Activated CD4-positive, alpha-beta memory T cell treated with anti-CD3 and anti-CD28 coated beads for 36 hours (primary cell): ENCODE measurements around the gene KIF17. TPM values are rescaled to one million over a fixed set of nuclear protein-coding genes. Genes with fewer than 3 reads are reported as not detected.

Source experiments
- CTCF ChIA-PET: fragments of 350-600 bp; sonication (Branson Sonifier 250); formaldehyde crosslinking; loops from one replicate; lab custom pipeline; 2021; ENCODE audit warnings: antibody characterized with exemption, inconsistent platforms; lab: Charles Lee
- POLR2A ChIA-PET: fragments of 350-600 bp; sonication (Branson Sonifier 250); formaldehyde crosslinking; loops from one replicate; lab custom pipeline; 2021; ENCODE audit warnings: antibody characterized with exemption; lab: Charles Lee
- DNase-seq: peaks from one replicate; pipeline ENCODE4 v3.0.0-alpha.2; 2020
- H3K27ac Mint-ChIP-seq: one replicate; pipeline ENCODE4 v1.8.0; 2021; ENCODE audit warnings: mixed read lengths
- H3K27me3 Mint-ChIP-seq: one replicate; pipeline ENCODE4 v1.8.0; 2021; ENCODE audit warnings: mixed read lengths
- H3K36me3 Mint-ChIP-seq: one replicate; pipeline ENCODE4 v1.8.0; 2021; ENCODE audit warnings: mixed read lengths
- H3K4me1 Mint-ChIP-seq: one replicate; pipeline ENCODE4 v1.8.0; 2021; ENCODE audit warnings: low read depth, mixed read lengths
- H3K4me3 Mint-ChIP-seq: one replicate; pipeline ENCODE4 v1.8.0; 2021; ENCODE audit warnings: mild to moderate bottlenecking, mixed read lengths
- H3K9me3 Mint-ChIP-seq: one replicate; pipeline ENCODE4 v1.8.0; 2021; ENCODE audit warnings: mixed read lengths
- intact Hi-C: fragments of 100-400 bp; cut with micrococcal nuclease; formaldehyde crosslinking; loops from one replicate; pipeline ENCODE4 v1.15.1; 2023
- total RNA-seq, 2 experiments: library from RNA; stranded (reverse); gene quantifications; one replicate each; pipeline ENCODE4 v1.2.3, GENCODE V29; 2021

The KIF17 gene
- total RNA-seq, 2 experiments from 2014 or later: not detected

DNA sequence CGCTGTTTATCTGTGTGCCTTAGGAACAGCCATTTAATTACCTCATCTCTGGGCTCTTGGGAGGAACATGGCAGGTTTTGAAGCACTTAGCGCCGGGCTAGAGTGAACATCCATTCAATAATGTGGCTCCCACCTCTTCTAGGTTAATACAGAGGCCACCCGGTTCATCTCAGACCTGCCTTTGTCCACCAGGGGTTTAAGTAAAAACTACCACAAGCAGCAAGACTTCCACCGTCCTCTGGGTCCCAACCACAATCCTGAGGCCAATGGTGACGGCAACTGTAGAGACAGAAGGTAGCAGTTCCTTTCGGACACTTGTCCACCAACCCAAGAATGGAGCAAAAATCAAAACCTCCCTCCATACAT, 55.7 kb downstream of the KIF17 start:
- Mint-ChIP-seq H3K27me3 (no peaks in the 10 kb centered on the region), H3K4me3 (peak overlapping the region; percentile 100), H3K9me3 (no peaks in the 10 kb centered on the region), H3K4me1 (peaks cover 43% of the 10 kb centered on the region), H3K36me3 (peaks cover 24% of the 10 kb centered on the region), H3K27ac (peak overlapping the region; percentile 98)
- intact Hi-C loops: loop anchor here (5.0 kb wide), 2 partner anchors 70 to 630 kb away; partner anchors contain the start of genes ECE1 and SH2D5
- POLR2A ChIA-PET: no interaction called here
- CTCF ChIA-PET: interaction anchor here (0.7 to 2.0 kb wide), 5 partner anchors 11 to 533 kb away, joined by 3 to 4 read pairs (median 4); no protein-coding TSS in a partner anchor
- no peak for DNase-seq

DNA sequence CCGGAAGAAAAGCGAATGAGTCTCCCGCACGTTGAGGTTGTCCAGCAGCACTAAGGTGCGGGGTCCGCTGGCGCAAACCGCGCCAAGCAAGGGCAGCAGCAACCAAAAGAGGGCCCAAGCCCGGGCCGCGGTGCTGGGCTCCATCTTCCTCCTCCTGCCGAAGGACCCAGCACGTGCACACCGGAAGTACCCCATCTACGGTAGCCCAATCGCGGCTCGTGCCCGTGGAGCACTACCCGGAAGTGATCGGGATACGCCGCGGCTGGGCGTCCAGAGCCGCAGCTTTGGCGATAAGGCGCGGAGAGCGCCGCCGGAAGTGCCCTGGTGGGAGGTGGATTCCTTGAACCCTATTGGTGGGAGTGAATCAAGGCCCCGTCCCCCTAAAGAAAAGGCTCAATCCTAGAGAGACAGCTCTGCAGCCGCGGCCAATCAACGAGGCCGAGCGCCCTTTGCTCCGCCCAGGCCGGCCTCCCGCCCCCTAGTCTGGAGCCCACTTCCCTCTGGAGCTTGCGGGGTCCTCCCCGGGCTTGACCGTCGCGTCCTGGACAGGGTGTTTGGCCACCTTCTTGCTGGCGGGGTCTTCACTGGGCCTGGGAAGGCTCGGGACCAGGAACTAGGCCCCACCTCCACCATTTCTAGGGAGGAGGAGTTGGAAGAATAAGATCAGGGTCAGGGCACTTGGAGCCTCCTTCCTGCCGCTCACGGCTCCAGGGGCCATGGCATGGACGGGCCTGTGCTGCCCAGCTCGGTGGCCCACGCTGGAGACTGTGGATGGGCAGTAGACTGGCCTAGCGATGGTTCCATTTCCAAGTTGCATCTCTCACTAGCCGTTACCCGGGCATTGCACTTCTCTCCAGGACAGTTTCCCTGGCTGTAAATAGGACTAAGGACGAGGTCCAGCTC, 56.3 kb downstream of the KIF17 start, which contains the start of gene DDOST:
Gene DDOST, minus strand, starts transcription at position 163 of the 903 bp plus-strand sequence. Its CDS starts 19 bp downstream, at position 144.
- Mint-ChIP-seq H3K27me3 (no peaks in the 10 kb centered on the region), H3K4me1 (peaks cover 46% of the 10 kb centered on the region), H3K36me3 (peaks cover 28% of the 10 kb centered on the region), H3K4me3 (peak within 1 kb of the TSS; percentile 100), H3K9me3 (no peaks in the 10 kb centered on the region), H3K27ac (peak within 1 kb of the TSS; percentile 98)
- intact Hi-C loops: loop anchor here (2.0 to 5.0 kb wide), 3 partner anchors 71 to 631 kb away; partner anchors contain the start of genes ECE1, HP1BP3 and SH2D5
- ChIA-PET CTCF (interaction anchor here (0.7 to 2.0 kb wide), 10 partner anchors 10 to 534 kb away, joined by 3 to 14 read pairs (median 4); partner anchors contain the start of gene PINK1), POLR2A (no interaction called here)
- peak; percentile 98 for DNase-seq

DNA sequence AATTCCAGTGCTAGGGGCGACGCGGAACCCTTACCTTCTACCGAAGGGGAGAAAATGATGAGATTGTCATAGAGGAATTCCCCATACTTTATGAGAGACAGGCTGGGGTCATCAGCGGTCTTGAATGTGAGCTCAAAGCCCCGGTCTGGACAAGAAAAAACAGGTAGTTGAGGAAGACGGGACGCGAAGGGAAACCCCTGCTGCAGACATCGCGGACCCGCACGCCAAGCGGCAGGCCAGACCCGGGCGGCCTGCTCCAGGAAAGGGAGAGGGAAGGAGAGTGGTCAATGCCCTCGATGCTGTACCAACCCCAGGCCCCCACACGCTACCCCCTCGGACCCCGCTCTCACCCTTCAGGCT, 57.0 kb downstream of the KIF17 start:
- intact Hi-C loops: loop anchor here (2.0 to 5.0 kb wide), 3 partner anchors 71 to 631 kb away; partner anchors contain the start of genes ECE1, HP1BP3 and SH2D5
- peak; percentile 42 for DNase-seq
- Mint-ChIP-seq H3K36me3 (peaks cover 29% of the 10 kb centered on the region), H3K9me3 (no peaks in the 10 kb centered on the region), H3K27ac (peak overlapping the region; percentile 98), H3K27me3 (no peaks in the 10 kb centered on the region), H3K4me3 (peak overlapping the region; percentile 100), H3K4me1 (peaks cover 46% of the 10 kb centered on the region)
- ChIA-PET POLR2A (no interaction called here), CTCF (interaction anchor here (0.9 to 2.0 kb wide), 10 partner anchors 10 to 534 kb away, joined by 3 to 14 read pairs (median 4); partner anchors contain the start of gene PINK1)

DNA sequence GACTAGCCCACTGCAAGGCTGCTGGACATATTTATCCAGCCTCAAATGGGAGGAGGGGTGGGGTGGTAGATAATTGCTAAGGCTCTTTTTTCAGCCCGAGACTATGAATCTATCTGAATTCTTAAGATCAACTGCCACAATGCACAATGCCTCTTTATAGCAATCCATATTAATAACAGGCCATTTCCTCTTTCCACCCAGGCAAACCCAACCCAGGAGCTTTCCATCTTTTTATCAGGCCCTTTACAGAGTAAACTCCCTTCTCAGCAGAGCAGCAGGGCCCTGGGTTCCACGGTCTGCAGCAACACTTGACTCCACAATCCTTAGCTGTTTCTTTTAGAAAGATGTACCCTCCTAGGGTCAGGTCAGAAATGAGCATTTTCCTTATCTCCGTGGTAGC, 57.4 kb downstream of the KIF17 start:
- peaks cover 46% of the 10 kb centered on the region for H3K4me1 Mint-ChIP-seq
- H3K9me3 Mint-ChIP-seq: no peaks in the 10 kb centered on the region
- H3K36me3 Mint-ChIP-seq: peaks cover 31% of the 10 kb centered on the region
- CTCF ChIA-PET: interaction anchor here (1.0 to 2.0 kb wide), 5 partner anchors 9 to 138 kb away, joined by 3 to 14 read pairs (median 3); partner anchors contain the start of gene PINK1
- H3K27me3 Mint-ChIP-seq: no peaks in the 10 kb centered on the region
- H3K4me3 Mint-ChIP-seq: peak overlapping the region; percentile 100
- POLR2A ChIA-PET: no interaction called here
- intact Hi-C loops: loop anchor here (2.0 to 5.0 kb wide), 3 partner anchors 72 to 632 kb away; partner anchors contain the start of genes ECE1, HP1BP3 and SH2D5
- peak overlapping the region; percentile 98 for H3K27ac Mint-ChIP-seq
- DNase-seq: no peak

DNA sequence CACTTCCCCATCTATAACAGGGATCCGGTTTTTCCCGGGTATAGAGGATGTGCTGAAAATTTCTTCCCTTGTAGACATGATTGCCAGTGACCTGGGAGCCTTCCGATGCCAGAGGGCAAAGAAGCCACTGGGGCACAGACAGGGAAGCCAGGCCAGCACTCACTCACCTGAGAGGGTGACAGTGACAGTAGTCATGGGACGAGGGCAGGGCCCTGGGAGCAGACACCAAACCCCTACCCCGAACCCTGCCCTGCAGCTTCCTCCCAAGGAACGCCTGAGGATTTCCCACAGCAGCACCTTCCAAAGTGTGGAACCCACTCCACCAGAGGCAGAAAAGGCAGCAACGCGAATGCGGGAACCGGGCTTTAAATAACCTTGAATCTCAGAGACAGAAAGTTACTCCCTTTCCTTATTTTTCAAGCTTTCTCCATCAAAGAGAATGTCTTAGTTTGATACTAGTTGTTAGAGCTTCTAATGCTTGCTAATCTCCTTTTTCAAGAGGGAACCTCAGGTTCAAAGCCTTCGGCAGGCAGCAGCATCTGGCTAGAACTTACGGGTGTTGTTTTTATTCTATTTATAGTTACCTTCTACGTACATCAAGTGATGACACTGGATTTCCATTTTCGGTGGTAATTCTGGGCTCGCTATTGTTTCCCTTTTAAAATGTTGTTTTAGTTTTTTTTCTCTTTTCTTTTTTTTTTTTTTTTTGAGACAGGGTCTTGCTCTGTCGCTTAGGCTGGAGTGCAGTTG, 59.5 kb downstream of the KIF17 start:
- Mint-ChIP-seq H3K4me3 (no peak overlapping the region), H3K27me3 (no peaks in the 10 kb centered on the region), H3K4me1 (peaks cover 46% of the 10 kb centered on the region), H3K36me3 (peaks cover 39% of the 10 kb centered on the region), H3K27ac (peak overlapping the region; percentile 98), H3K9me3 (no peaks in the 10 kb centered on the region)
- ChIA-PET CTCF (interaction anchor here (1.7 kb wide), 1 partner anchor 25 kb away, joined by 10 read pairs; the partner anchor contains the start of gene PINK1), POLR2A (interaction anchor here (0.6 to 1.0 kb wide), 2 partner anchors 10 to 1423 kb away, joined by 3 read pairs; no protein-coding TSS in a partner anchor)
- intact Hi-C loops: no loop called here
- DNase-seq: no peak

DNA sequence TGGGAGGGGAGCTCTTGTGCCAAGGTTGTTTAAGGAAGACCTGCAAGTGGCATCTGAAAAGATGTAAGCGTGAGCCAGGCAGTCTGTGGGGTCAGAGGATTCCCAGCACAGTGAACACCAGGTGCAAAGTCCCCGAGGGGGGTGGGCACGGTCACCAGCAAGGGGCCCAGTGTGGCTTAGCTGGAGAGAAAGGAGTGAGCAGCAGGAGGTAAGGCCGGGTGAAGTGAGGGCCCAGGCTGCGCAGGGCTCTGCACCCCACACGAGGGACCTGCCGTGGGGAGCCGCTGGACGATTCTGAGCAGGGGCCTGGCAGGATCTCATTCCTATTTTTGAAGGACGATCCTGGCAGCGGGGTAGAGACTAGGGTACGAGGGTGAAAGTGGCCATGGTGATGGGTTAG, 60.8 kb downstream of the KIF17 start:
- CTCF ChIA-PET: interaction anchor here (1.5 kb wide), 1 partner anchor 23 kb away, joined by 4 read pairs; no protein-coding TSS in a partner anchor

DNA sequence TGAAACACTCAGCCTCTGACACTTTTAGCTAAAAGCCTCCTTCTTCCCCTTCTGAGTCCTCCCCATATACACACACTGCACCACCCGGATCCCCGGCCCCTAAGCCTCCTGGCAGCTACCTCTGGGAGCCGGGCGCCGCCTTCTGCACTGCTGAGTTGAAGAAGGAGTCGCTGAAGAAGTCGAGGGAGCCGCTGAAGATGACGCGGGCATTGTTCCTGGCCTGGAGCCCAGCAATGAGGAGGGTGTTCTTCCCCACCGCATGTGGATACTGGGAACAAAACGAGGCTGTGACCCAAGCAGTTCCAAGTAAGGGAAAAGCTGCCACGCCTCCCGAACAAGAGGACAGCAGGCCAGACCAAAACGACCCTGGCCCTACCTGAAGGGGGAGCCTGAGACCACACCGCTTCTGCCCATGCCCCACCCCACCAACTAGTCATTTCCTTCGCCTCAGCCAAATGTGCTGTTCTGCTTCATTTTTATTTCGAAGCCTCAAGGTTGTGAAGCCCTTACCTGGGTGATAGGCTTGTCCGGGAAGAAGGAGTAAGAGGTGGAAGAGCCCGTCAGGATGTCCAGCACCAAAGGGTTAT, 63.6 kb downstream of the KIF17 start:
- CTCF ChIA-PET: interaction anchor here (3.1 kb wide), 1 partner anchor 21 kb away, joined by 11 read pairs; the partner anchor contains the start of gene PINK1
- Mint-ChIP-seq H3K27ac (no peak overlapping the region), H3K4me3 (no peak overlapping the region), H3K27me3 (no peaks in the 10 kb centered on the region), H3K4me1 (peaks cover 20% of the 10 kb centered on the region), H3K9me3 (no peaks in the 10 kb centered on the region), H3K36me3 (peaks cover 49% of the 10 kb centered on the region)
- POLR2A ChIA-PET: no interaction called here
- intact Hi-C loops: no loop called here
- no peak for DNase-seq

More for the DNA sequence above, 60.8 kb downstream of the KIF17 start:
- Mint-ChIP-seq H3K4me3 (no peak overlapping the region), H3K9me3 (no peaks in the 10 kb centered on the region), H3K27ac (peak overlapping the region; percentile 49), H3K27me3 (no peaks in the 10 kb centered on the region), H3K4me1 (peaks cover 38% of the 10 kb centered on the region), H3K36me3 (peaks cover 50% of the 10 kb centered on the region)
- intact Hi-C loops: no loop called here
- POLR2A ChIA-PET: no interaction called here
- no peak for DNase-seq

DNA sequence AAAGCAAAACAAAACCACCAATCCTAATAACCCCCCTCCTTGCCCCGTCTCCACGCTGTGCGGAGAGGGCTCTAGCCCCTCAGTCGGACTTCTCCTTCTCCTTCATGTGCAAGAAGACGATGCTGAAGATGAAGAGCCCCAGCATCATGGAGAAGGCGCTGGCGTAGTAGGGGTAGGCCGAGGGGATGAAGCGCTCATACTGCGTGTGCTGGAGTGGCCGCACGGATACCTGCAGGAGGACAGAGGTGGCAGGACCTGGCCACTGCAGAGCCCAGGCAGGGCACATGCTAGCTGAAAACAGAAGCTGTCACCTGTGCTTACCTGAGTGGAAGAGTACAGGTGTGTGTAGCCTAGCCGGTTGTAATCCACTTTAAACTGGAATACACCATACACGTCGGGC, 65.5 kb downstream of the KIF17 start:
- Mint-ChIP-seq H3K4me3 (no peak overlapping the region), H3K4me1 (peaks cover 7% of the 10 kb centered on the region), H3K9me3 (no peaks in the 10 kb centered on the region), H3K27ac (no peak overlapping the region), H3K36me3 (peaks cover 47% of the 10 kb centered on the region), H3K27me3 (no peaks in the 10 kb centered on the region)
- intact Hi-C loops: no loop called here
- POLR2A ChIA-PET: no interaction called here
- CTCF ChIA-PET: interaction anchor here (3.1 kb wide), 1 partner anchor 19 kb away, joined by 11 read pairs; the partner anchor contains the start of gene PINK1
- DNase-seq: no peak

DNA sequence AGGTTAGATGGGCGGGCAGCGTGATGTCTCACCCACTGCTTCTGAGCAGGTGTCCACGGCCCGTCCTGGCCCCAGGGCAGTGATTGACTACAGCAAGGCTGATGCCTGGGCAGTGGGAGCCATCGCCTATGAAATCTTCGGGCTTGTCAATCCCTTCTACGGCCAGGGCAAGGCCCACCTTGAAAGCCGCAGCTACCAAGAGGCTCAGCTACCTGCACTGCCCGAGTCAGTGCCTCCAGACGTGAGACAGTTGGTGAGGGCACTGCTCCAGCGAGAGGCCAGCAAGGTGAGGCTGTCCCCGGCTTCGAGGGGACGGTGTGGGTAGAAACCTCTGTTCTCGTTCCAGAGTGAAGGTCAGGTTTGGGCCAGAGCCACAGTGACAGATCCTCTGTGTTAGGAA, 68.9 kb downstream of the KIF17 start:
- Mint-ChIP-seq H3K9me3 (no peaks in the 10 kb centered on the region), H3K36me3 (peaks cover 33% of the 10 kb centered on the region), H3K27me3 (no peaks in the 10 kb centered on the region), H3K4me3 (no peak overlapping the region), H3K4me1 (no peaks in the 10 kb centered on the region), H3K27ac (no peak overlapping the region)
- intact Hi-C loops: no loop called here
- ChIA-PET CTCF (interaction anchor here (1.2 kb wide), 1 partner anchor 12 kb away, joined by 5 read pairs; the partner anchor contains the start of gene DDOST), POLR2A (no interaction called here)
- no peak for DNase-seq

DNA sequence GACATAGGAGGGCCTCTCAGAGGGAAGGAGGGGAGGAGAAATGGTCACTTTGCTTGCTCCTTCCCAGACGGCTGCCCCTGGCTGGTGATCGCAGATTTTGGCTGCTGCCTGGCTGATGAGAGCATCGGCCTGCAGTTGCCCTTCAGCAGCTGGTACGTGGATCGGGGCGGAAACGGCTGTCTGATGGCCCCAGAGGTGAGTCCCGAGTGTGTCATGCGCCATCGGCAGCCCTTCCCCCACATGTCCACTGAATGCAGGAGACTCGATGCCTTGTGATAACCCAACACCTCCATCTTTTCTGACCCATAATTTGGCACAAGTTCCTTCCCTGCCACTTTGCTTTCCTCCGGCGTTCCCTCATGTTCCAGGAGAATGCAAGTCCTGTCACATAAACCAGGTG, 69.4 kb downstream of the KIF17 start:
- ChIA-PET POLR2A (interaction anchor here (0.7 kb wide), 1 partner anchor 10 kb away, joined by 3 read pairs; no protein-coding TSS in a partner anchor), CTCF (interaction anchor here (1.2 kb wide), 1 partner anchor 13 kb away, joined by 5 read pairs; the partner anchor contains the start of gene DDOST)
- DNase-seq: no peak
- Mint-ChIP-seq H3K4me1 (no peaks in the 10 kb centered on the region), H3K4me3 (no peak overlapping the region), H3K36me3 (peaks cover 30% of the 10 kb centered on the region), H3K9me3 (no peaks in the 10 kb centered on the region), H3K27me3 (no peaks in the 10 kb centered on the region), H3K27ac (no peak overlapping the region)
- intact Hi-C loops: no loop called here

DNA sequence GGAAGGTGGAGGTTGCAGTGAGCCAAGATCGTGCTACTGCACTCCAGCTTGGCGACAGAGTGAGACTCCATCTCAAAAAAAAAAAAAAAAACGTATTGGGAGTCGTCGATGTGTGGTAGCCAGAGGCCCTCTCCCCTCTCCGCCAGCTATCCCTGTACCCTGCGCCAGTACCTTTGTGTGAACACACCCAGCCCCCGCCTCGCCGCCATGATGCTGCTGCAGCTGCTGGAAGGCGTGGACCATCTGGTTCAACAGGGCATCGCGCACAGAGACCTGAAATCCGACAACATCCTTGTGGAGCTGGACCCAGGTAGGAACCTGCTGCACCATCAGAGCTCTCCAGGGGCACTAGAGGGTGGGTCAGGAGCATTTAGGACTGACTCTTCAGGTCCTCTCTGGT, 72.4 kb downstream of the KIF17 start:
- H3K9me3 Mint-ChIP-seq: no peaks in the 10 kb centered on the region
- no peaks in the 10 kb centered on the region for H3K4me1 Mint-ChIP-seq
- no peak overlapping the region for H3K27ac Mint-ChIP-seq
- ChIA-PET CTCF (interaction anchor here (1.0 to 2.6 kb wide), 2 partner anchors 12 to 122 kb away, joined by 3 to 16 read pairs; partner anchors contain the start of gene PINK1), POLR2A (interaction anchor here (0.6 kb wide), 1 partner anchor 11 kb away, joined by 3 read pairs; no protein-coding TSS in a partner anchor)
- peaks cover 9% of the 10 kb centered on the region for H3K36me3 Mint-ChIP-seq
- intact Hi-C loops: no loop called here
- H3K4me3 Mint-ChIP-seq: no peak overlapping the region
- no peaks in the 10 kb centered on the region for H3K27me3 Mint-ChIP-seq
- DNase-seq: no peak
